T-helper 1 cell treated with Interleukin-12 subunit alpha and Interleukin-12 subunit beta and Interleukin-4 antibody, amounts not matched to agents 30 ng/mL and 1 ng/mL, for 36 hours (primary cell): ENCODE measurements around the gene OR1F1. TPM values are rescaled to one million over a fixed set of nuclear protein-coding genes. Genes with fewer than 3 reads are reported as not detected.

Experiments
- intact Hi-C: fragments of 100-400 bp; cut with micrococcal nuclease; formaldehyde crosslinking; loops from one replicate; pipeline ENCODE4 v1.15.1; 2024
- total RNA-seq: library from RNA; stranded (reverse); gene quantifications from 2 replicates; pipeline ENCODE4 v1.2.3, GENCODE V29; 2022

Gene OR1F1
- total RNA-seq: not detected in 2 replicates

DNA sequence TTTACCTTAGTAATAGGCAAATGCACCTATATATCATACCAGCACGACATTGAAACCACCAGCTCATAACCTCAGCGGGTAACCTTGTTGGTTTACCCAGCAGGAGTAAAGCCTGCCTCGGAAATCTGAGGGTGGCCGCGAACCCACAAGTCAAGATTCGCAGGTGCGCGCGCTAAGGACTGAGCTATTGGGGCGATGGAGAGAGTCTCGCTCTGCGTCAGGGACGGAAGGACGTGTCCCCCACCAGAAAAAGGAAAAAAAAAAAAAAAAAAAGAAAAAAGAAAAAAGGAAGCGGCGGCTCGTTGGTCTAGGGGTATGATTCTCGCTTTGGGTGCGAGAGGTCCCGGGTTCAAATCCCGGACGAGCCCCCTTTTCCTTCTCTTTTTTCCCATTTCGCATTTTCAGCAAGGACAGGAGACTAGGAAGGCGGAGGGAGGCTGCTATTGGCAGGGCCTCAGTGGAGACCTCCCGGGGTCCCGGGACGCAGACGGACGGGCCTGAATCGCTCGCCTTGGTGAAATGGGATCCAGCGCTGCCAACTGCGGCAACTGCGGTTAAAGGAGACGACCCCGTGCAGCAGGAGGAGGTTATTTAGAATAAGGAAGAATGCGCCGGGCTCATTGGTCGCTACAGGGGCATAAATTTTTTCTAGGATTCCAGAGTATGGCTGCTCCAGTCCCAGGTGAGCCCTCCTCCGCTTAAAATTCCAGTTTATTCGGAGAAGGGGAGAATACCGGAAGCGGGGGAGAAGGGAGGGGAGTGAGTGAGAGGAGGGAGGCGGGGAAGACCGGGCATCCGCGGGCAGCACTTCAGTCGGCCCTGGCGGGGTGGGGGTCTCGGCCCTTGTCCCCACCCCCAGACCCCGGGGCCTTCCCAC is at the start of gene OR1F1:
Gene OR1F1, plus strand, starts transcription at position 407 of the 877 bp plus-strand sequence.
- intact Hi-C loops: loop anchor here (2.0 to 10.0 kb wide), 6 partner anchors 17 to 244 kb away; partner anchors contain the start of genes ZNF200 and ZNF263

DNA sequence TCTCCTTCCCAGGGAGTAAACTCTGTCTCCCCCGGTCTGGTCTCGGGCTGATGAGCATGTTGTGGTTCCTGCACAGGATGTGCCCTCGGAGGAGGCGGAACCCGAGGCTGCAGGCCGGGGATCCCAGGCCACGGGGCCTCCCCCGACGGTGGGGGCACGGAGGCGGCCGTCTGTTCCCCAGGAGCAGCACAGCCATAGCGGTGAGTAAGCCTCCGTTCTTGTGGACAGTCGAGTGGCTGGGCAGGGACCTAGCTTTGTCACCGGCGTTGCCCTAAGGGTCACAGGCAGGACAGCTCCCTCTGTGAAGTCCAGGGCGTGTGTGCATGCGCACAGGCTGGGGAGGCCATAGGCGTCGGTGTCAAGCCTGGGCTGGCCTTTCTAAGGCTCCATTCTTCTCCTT is 49.7 kb upstream of the OR1F1 start:
- intact Hi-C loops: loop anchor here (10.0 kb wide), 1 partner anchor 224 kb away; the partner anchor contains the start of gene FLYWCH1

DNA sequence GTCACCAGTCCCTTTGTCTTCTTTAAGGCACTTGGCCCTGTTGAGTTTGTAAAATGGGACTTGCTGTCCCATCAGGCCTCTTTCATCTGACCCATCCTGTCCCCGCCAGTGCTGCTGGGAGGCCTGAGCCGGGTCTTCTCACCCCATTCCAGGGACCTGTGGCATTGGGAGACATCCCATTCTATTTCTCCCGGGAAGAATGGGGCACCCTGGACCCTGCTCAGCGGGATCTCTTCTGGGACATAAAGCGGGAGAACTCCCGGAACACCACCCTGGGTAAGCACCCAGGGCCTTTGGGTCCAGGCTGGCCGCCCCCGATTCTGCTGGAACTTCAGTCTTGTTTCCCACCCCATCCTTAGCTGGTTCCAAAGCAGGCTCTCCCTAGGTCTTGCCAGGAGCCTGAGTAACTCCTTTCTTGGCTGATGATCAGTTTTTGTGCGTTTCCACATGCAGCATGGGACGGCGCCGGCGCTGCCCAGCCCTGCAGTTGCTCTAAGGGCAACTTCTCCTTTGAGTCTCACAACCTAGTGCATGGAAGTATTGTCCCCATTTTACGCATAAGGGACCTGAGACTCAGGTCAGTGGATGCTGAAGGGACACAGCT is 49.1 kb upstream of the OR1F1 start:
- intact Hi-C loops: loop anchor here (10.0 kb wide), 1 partner anchor 224 kb away; the partner anchor contains the start of gene FLYWCH1

DNA sequence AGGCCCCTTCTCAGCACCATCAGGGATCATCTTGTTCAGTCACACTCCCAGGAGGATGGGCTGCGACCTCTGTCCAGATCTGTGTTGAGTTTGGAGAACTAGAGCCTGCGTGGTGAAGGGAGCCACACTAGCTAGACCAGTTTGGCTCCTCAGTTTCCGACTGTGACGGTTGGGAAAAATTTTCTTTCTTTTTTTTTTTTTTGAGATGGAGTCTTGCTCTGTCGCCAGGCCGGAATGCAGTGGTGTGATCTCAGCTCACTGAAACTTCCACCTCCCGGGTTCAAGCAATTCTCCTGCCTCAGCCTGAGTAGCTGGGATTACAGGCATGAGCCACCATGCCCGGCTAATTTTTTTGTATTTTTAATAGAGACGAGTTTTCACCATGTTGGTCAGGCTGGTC is 48.4 kb upstream of the OR1F1 start:
- intact Hi-C loops: loop anchor here (10.0 kb wide), 1 partner anchor 225 kb away; the partner anchor contains the start of gene FLYWCH1

DNA sequence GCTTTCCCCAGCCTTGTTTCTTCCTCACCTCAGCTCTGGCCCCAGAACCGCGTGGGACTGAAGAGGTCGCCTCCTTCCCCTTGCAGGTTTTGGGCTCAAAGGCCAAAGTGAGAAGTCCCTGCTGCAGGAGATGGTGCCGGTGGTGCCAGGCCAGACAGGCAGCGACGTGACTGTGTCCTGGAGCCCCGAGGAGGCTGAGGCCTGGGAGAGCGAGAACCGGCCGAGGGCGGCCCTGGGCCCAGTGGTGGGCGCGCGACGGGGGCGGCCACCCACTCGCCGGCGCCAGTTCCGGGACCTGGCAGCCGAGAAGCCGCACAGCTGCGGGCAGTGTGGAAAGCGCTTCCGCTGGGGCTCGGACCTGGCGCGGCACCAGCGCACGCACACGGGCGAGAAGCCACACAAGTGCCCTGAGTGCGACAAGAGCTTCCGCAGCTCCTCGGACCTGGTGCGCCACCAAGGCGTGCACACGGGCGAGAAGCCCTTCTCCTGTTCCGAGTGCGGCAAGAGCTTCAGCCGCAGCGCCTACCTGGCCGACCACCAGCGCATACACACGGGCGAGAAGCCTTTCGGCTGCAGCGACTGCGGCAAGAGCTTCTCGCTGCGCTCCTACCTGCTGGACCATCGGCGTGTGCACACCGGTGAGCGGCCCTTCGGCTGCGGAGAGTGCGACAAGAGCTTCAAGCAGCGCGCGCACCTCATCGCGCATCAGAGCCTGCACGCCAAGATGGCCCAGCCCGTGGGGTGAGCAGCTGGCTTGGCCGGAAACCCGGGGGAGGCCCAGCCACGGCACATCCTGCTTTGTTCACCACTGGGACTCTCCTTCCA is 47.2 kb upstream of the OR1F1 start:
- intact Hi-C loops: no loop called here

DNA sequence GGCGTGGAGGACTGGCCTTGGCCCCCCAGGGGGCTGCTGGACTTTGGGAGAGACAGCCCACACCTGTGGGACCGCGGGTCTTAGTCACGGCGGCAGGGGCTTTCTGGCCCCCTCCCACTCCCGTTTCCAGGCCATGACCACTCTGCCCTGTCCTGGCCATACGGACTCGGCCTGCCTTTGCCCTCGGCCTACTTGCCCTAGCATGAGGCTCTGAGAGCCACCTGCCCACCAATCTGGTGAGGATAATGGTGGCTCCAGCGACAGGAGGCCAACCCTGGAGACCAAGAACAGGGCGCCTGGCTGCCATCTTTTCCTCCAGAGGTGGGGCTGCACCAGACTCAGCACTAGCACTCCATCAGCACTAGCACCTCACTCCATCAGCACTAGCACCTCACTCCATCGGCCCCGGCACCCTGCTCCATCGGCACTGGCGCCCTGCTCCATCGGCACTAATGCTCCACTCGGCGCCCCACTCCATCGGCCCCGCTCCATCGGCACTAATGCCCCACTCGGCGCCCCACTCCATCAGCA is 46.2 kb upstream of the OR1F1 start:
- intact Hi-C loops: no loop called here

DNA sequence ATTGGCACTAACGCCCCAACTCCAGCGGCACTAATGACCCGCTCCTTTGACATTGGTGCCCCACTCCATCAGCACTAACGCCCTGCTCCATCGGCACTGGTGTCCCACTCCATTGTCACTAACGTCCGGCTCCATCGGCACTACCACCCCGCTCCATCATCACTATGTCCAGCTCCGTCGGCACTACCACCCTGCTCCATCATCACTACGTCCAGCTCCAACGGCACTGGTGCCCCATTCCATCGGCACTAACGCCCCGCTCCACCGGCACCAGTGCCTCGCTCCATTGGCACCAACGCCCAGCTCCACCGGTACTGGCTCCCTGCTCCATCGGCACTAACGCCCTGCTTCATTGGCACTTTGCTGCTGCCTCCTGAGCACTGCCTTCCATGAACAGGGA is 45.7 kb upstream of the OR1F1 start:
- intact Hi-C loops: no loop called here

DNA sequence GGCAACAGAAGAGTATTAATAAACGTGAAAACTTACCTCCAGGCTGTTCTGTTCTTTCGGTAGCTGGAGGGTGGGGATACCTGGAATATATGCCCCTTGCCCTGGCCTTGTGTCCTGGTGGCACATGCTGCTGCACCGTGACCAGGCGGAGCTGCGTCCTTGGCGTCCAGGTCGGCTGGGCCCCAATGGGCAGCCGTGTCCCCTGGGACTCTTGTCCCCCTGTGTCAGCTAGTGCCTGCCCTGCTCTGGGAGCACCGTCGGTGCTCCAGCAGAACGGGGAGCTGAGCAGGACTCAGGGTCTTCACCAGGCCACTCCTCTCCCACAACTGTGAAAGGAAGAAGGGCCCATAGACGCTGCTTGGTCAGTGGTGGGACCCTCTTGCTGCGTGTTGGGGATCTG is 45.2 kb upstream of the OR1F1 start:
- intact Hi-C loops: no loop called here

DNA sequence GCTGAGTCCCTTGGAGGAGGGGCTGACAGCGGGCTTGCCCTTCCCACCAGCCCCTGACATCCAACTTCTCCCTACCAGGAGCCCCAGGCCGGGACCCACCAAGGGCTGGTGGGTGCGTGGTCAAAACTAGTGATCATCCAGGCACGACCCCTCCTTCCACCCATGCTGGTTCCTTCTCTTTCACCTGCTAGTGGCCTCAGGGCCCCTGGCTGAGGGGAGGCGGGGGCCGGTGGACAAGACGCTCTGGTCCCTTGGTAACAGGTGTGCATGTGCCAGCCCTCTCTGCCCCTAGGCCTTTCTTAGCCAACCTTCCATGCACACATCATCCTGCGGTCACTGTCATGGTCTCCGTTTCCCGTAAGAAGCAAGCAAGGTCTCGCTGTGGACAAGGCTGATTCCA is 44.8 kb upstream of the OR1F1 start:
- intact Hi-C loops: no loop called here

DNA sequence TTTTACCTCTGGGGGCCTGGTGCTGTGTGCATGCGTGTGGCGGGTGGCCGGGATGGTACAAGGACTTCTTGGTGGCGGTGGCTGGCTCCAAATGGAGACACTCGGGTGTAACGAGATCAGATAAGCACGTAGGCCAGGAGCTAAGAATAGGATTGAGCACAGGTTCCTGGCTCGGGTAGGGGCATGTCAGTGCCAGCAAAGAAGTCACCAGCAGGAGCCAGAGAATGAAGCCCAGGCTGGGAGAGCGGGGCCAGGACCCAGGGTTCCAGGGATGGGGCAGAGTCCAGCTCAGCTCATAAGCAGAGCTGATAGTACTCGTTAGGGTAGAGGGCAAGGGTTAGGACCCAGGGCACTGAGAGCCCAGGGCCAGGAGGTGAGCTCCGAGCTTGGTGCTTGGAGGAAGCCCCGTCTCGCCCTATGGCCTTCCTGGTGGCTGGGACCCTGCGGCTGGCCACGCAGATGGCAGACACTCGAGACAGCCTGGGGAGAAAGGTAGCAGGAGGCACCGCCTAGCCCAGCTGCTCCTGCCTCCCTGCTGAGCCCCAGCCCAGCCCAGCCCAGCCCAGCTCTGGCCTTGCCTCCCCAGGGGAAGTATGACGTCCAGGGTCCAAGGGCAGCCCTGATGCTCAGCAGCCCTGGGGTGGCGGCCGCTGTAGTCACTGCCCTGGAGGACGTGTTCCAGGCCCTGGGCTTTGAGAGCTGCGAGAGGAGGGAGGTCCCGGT is 44.2 kb upstream of the OR1F1 start:
- intact Hi-C loops: no loop called here

DNA sequence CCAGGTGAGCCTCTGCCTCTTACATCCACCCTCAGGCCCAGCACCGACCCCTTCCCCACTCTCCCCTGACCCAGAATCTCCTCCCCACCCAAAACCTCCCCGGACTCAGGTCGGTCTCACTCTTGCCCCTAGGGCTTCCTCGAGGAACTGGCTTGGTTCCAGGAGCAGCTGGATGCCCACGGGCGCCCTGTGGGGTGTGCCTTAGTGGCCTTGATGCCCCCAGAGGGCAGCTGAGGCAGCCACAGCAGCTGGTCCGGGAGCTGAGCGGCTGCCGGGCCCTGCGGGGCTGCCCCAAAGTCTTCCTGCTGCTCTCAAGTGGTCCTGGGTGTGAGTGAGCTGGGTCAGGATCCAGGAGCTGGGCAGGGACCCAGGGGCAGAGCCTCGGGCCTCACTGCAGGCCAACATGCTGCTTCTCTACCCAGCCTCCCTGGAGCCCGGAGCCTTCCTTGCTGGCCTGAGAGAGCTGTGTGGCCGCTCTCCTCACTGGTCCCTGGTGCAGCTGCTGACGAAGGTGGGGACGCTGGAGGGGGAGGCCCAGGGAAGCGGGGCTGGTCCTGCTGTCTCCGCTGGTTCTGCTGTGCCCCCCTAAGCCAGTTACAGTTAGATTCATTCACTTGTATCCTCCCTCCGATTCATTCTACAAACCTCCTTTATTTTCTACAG is 43.6 kb upstream of the OR1F1 start:
- intact Hi-C loops: no loop called here

DNA sequence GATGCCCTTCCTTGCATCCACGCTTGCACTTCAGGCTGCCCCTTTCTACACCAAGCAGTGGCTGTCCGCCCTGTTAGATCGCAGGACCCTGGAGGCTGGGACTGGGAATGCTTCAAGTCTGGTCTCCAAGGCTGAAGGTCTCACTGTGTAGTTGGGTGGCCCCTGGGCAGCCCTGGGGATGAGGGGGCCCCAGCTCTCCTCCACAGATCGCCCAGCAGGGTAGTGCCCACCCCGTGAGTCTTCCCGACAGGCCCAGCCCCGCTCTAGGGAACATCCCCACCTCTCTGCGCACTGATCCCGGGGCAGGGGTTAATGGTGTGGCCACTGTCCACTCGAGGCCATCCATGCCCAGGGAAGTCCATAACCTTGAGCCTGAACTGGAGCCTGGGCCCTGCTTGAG is 42.9 kb upstream of the OR1F1 start:
- intact Hi-C loops: no loop called here

DNA sequence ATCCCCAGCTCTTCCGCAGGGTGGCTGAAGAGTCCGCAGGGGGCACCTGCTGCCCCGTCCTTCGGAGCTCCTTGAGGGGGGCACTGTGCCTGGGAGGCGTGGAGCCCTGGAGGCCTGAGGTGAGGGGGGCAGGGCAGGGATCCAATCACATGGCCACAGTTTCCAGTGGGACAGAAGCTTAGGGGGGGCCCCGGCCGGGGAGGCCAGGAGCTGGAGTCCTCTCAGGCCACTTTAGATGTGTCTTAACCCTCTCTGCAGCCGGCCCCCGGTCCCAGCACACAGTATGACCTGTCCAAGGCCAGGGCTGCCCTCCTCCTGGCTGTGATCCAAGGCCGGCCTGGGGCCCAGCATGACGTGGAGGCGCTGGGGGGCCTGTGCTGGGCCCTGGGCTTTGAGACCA is 42.3 kb upstream of the OR1F1 start:
- intact Hi-C loops: no loop called here

DNA sequence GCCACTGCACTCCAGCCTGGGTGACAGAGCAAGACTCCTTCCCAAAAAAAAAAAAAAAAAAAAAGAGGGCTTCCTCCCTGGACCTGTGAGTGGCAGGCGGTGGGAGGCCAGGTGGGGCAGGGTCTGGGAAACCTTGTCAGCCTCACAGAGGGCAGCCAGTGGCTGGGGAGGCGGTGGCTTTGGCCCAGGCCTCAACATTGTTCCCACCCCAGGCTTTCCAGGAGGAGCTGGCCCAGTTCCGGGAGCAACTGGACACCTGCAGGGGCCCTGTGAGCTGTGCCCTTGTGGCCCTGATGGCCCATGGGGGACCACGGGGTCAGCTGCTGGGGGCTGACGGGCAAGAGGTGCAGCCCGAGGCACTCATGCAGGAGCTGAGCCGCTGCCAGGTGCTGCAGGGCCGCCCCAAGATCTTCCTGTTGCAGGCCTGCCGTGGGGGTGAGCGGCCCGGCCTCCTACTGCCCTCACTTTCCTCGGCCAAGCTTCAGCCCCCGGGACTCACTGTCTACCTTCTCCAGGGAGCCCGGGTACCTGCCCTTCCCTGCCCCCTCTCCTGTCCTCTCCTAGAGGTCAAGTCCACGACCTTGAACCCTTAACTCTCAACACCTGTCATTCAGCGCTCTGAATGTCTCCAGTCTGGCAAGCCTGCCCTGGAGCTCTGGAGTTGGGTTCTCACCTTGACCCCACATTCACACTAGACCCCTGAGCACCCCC is 40.8 kb upstream of the OR1F1 start:
- intact Hi-C loops: no loop called here

DNA sequence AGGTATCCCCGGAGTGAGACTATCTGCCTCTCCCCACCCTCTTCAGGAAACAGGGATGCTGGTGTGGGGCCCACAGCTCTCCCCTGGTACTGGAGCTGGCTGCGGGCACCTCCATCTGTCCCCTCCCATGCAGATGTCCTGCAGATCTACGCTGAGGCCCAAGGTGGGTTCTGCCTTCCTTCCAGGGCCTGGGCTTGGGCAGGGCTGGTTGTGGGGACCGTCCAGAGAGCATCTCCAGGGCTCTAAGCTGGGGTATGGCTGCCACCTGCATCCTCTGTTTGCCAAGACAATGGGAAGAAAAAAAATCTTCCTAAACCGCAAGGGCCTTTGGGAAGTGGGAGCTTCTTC is 40.3 kb upstream of the OR1F1 start:
- intact Hi-C loops: no loop called here

DNA sequence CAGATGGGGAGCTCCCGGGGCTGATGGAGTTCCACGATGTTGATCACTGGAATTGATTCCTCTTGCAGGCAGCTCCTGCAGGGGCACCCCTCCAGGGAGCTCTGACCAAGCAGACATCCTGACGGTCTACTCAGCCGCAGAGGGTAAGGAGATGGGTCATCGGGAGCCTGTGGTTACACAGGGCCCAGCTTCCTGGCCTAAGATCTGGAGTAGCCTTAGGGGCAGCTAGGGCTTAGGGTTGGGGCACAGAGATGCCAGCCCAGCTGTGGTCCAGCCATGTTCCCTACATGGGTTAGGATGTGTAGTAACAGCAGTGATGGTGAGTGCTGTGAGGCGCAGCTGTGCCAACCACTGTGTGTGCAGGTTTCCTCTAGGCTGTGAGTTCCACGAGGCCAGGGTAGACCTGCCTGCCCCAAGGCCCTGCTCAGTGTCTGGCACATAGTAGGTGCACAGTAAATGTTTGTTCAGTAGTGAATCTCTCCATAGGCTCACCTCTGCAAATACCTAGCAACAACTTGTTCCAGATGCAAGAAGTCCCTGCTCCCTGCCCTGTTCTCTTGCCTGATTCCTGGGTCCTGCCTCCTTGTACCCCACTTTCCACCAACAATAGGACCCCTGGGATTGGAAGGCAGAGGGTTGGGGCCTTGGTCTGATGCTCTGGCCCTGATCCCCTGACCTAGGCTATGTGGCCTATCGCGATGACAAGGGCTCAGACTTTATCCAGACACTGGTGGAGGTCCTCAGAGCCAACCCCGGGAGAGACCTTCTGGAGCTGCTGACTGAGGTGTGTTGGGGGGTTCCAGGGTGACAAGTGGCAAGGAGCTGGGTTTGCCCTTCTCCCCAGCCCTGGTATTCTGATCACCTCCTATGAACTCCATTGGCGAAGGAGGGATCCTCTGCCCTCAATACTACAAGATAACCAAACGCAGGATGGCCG is 39.5 kb upstream of the OR1F1 start:
- intact Hi-C loops: no loop called here

DNA sequence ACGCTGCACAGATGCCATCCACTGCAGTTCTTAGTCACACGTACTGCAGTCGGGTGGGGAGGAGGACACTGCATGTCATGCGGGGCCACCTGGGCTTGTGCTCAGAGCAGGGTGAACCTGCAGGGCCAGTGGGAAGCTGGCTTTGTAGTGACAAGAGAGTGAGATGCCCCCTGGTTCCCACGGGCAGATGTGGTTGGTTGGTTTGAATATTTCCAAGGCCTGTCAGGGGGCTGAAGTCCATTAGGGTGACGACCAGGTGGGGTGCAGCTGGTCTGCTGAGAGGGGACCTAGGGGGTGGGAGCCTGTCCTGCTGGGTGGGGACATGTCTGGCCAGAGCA is 38.8 kb upstream of the OR1F1 start:
- intact Hi-C loops: no loop called here

DNA sequence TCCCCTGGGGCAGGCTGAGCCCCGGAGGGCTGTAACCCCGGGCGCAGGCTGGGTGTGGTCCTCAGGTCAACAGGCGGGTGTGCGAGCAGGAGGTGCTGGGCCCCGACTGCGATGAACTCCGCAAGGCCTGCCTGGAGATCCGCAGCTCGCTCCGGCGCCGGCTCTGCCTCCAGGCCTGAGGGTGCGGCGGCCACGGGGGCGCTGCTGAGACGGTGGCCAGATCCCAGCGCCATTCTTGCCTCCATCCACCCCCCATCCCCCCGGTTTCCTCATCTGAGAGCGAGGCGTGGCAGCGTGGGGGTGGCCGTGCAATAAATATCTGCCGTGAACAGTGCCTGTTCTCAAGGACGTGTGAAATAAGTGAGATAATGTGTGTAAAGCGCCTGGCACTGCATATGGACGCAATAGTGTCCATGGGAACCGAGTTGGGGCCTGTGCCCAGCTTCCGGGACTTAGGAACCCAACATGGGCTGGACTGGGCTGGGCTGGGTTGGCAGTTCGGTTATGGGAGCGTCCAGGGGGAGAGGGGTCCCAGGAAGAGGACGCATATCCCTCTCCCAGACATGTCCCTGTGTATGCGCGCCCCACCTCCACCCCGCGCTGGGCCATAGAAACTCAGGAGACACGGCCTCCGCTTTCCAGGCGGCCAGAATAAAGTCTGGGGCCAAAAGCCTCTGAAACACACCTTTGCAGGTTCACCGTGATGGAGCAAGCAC is 38.2 kb upstream of the OR1F1 start:
- intact Hi-C loops: loop anchor here (1.0 to 10.0 kb wide), 10 partner anchors 9 to 1945 kb away; partner anchors contain the start of genes EEF2KMT, SRRM2, ZNF174 and ZNF213
